Aorta (tissue), 5 donors: ENCODE data around the gene CYFIP1. TPM values are rescaled to one million over a fixed set of nuclear protein-coding genes. Genes with fewer than 3 reads are reported as not detected.
A peak's percentile ranks its signal among the peaks of the same experiment; 100 is the strongest.

Source experiments
- ATAC-seq: fragments of 200-7000 bp; cut with Tn5 transposase; one replicate; pipeline ENCODE4 v1.9.1; 2022; ENCODE audit warnings: moderate library complexity; ENCODE audit not compliant: low FRiP score
- DNase-seq, 2 donors: peaks; one replicate each; pipeline ENCODE4 v3.0.0-alpha.2; 2020
- H3K27ac ChIP-seq, 2 donors: one replicate each; pipeline ENCODE4 v1.5.1; 2013; ENCODE audit warnings: low read length in 2 of 2, mild to moderate bottlenecking in 2 of 2, moderate library complexity in 2 of 2, control low read depth in 1 of 2, inconsistent platforms in 1 of 2, low read depth in 1 of 2
- H3K27me3 ChIP-seq, 2 donors: one replicate each; pipeline ENCODE4 v1.6.1; 2013; ENCODE audit warnings: control low read depth in 1 of 2, low read length in 1 of 2, mild to moderate bottlenecking in 1 of 2, moderate library complexity in 1 of 2; ENCODE audit not compliant: insufficient read depth in 2 of 2, control insufficient read depth in 1 of 2
- H3K36me3 ChIP-seq, 2 donors: one replicate each; pipeline ENCODE4 v1.6.1; 2013; ENCODE audit warnings: control low read depth in 1 of 2, low read length in 1 of 2, mild to moderate bottlenecking in 1 of 2; ENCODE audit not compliant: insufficient read depth in 2 of 2, control insufficient read depth in 1 of 2
- H3K4me1 ChIP-seq, 2 donors: one replicate each; pipeline ENCODE4 v1.6.1; 2013; ENCODE audit warnings: low read length in 2 of 2, control low read depth in 1 of 2, mild to moderate bottlenecking in 1 of 2, moderate library complexity in 1 of 2; ENCODE audit not compliant: insufficient read depth in 2 of 2, control insufficient read depth in 1 of 2
- H3K4me3 ChIP-seq, 2 donors: one replicate each; pipeline ENCODE4 v1.5.1; 2013; ENCODE audit warnings: low read length in 2 of 2, control low read depth in 1 of 2, mild to moderate bottlenecking in 1 of 2
- H3K9me3 ChIP-seq: one replicate; pipeline ENCODE4 v1.6.1; 2013; ENCODE audit warnings: mild to moderate bottlenecking, low read length; ENCODE audit not compliant: control insufficient read depth
- WGBS, 2 donors: extraction: QIAGEN DNeasy Blood & Tissue Kit; methylation state at CpG; one replicate each; pipeline ENCODE4 v1.1.7; 2013; 5-methylcytosine and 5-hydroxymethylcytosine counted together
- intact Hi-C, 2 donors: fragments of 100-400 bp; cut with DNase I; formaldehyde crosslinking; loops; one replicate each; pipeline versions ENCODE4 v1.14.2 to v1.15.0; 2022
- polyA plus RNA-seq, 2 donors: library from polyadenylated mRNA; stranded (reverse); fragments of 200-250 nt; gene quantifications; one replicate each; pipeline ENCODE4 v1.2.3, GENCODE V29; 2013
- total RNA-seq, 2 donors: library from RNA; stranded (reverse); fragmentation: NEBNext Ultra II Directional; extraction: Animal tissue kit (Norgen Biotek cat#: 25700); gene quantifications; one replicate each; pipeline ENCODE4 v1.2.1, GENCODE V29; 2021
- donor health status: healthy with polysubstance abuse.
- donor health status: Bipolar disorder and iron deficiency.
- donor health status: DM: no; HTN: no; CAD: no.
- donor health status: DM: no; HTN: no; CAD: no.
- donor health status: DM: yes; HTN: yes; CAD: no.

Gene CYFIP1
- total and polyA plus RNA-seq, 4 donors, result 46.5 to 172 (median 104) TPM

DNA sequence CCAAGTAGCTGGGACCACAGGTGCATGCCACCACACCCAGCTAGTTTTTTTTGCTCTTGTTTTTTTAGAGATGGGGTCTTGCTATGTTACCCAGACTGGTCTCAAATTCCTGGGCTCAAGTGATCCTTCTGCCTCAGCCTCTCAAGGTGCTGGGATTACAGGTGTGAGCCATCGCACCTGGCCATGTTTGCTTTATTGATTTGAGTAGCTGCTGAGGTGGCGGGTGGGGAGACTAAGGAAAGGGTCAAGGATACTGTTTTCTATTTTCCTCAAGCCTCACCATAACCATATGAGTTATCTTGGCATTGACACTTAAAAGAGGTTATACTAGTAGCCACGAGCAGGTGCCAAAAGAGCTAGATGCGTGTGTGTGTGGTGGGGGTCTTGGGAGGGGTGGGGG is 39.0 kb downstream of the CYFIP1 start:
- ATAC-seq, result no peak
- H3K4me1 ChIP-seq, result no peaks in the 10 kb centered on the region
- intact Hi-C loops, result loop anchor here in 1 of 2 donors (5.0 kb wide), 1 partner anchor 36 kb away; no protein-coding TSS in a partner anchor
- H3K36me3 ChIP-seq, result peaks cover 0 to 8% of the 10 kb centered on the region in 2 donors
- H3K27ac ChIP-seq, result no peak overlapping the region
- WGBS, 2 donors, result 89 to 91% methylated on average over 4 of the region's 4 CpGs
- H3K27me3 ChIP-seq, result no peaks in the 10 kb centered on the region
- no peaks in the 10 kb centered on the region for H3K9me3 ChIP-seq
- DNase-seq, result no peak
- H3K4me3 ChIP-seq, result no peak overlapping the region

DNA sequence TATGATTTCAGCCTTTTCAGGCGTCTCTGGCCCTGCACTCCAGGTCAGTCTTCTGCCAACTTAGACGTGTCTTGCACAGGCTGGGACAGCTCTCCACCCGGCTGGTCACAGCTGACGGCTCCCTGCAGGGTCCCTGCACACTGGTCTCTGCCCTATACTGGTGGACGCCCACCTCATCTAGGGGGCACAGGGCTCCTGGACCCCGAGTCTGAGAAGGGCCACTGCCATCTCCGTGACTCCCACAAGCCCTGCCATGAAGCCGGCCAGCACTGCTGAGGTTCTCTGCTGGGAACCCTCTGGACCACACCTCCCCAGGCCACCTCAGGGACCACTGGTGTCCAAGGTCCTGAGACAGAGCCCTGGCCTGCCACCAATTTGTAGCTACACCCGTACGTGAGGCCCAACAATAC is 40.5 kb downstream of the CYFIP1 start:
- peaks cover 5 to 8% of the 10 kb centered on the region in 2 donors for H3K36me3 ChIP-seq
- intact Hi-C loops, result loop anchor here in 1 of 2 donors (5.0 to 10.0 kb wide), 2 partner anchors 38 to 95 kb away; partner anchors contain the start of gene TUBGCP5
- no peak for ATAC-seq

DNA sequence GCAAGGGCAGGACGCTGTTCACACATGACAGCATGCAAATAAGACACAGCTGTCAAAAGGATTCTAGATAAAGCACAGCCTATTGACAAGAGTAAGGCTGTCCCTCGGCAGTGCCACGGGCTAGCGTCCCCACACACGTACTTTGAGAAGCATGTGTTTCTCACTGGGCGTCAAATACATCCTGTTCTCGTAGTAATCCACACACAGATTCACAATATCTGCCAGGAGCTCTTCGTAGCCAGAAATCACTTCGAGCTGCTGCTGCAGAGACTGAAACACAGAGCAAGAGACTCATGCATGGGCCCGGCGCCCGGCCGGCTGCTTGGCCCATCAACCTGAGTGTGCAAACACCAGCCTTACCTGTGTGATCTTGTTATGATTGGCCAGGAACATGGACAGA is 41.1 kb downstream of the CYFIP1 start:
- H3K4me1 ChIP-seq, result no peaks in the 10 kb centered on the region
- no peaks in the 10 kb centered on the region for H3K27me3 ChIP-seq
- 21 to 44% methylated on average over 13 of the region's 13 CpGs for WGBS, 2 donors
- H3K36me3 ChIP-seq, result peaks cover 5 to 8% of the 10 kb centered on the region in 2 donors
- H3K9me3 ChIP-seq, result no peaks in the 10 kb centered on the region
- H3K27ac ChIP-seq, result peak overlapping the region in 1 of 2 donors; percentile 48
- DNase-seq, result no peak
- ATAC-seq, result no peak
- intact Hi-C loops, result loop anchor here in 1 of 2 donors (10.0 kb wide), 1 partner anchor 96 kb away; the partner anchor contains the start of gene TUBGCP5
- H3K4me3 ChIP-seq, result no peak overlapping the region

More for the DNA sequence above, 40.5 kb downstream of the CYFIP1 start:
- H3K4me3 ChIP-seq, result no peak overlapping the region
- WGBS, 2 donors, result 31 to 50% methylated on average over 10 of the region's 10 CpGs
- H3K4me1 ChIP-seq, result no peaks in the 10 kb centered on the region
- no peak for DNase-seq
- peak overlapping the region in 1 of 2 donors; percentile 23 for H3K27ac ChIP-seq
- no peaks in the 10 kb centered on the region for H3K27me3 ChIP-seq
- no peaks in the 10 kb centered on the region for H3K9me3 ChIP-seq

DNA sequence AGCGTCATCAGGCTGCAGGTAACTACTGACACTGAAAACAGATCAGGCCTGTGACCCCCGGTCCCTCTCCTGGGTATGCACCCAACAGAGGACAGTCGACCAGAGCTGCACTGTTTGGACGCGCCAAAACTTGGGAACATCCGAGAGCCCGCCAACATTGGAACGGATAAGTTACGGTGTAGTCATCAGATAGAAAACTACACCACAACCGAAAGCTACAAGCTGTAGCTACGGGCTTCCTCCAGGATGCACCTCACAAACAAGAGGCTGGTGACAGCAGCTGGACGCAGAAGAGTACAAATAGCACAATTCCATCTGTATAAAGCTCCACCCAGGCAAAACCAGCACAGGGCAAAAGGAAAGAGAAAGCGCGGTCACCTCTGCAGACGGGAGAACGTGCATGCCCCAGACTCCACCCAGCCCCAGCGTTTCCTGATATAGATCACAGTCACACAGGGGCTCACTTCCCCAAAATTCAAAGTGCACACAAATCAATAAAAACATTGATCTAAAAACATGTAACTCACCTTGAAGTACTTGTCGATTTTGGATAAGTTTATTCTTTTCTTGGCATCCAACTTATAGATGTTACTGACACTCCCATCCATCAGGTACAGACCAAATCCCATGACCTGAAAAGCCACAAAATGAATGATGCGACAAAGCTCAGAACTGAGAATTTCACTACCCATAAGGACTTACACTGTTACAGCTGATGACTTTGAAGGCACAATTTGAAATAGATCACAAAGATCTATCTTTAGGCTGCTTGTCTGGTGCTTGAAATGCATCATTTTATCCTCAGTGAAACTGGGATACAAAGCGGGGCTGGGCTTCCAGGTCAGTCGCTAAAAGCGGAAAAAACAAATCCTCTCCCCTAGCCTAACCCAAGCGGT is 43.3 kb downstream of the CYFIP1 start:
- DNase-seq, result no peak
- no peaks in the 10 kb centered on the region for H3K9me3 ChIP-seq
- intact Hi-C loops, result loop anchor here in 1 of 2 donors (10.0 kb wide), 1 partner anchor 98 kb away; the partner anchor contains the start of gene TUBGCP5
- peaks cover 5 to 9% of the 10 kb centered on the region in 2 donors for H3K36me3 ChIP-seq
- 92 to 93% methylated on average over 23 of the region's 23 CpGs for WGBS, 2 donors
- no peak for ATAC-seq
- no peak overlapping the region for H3K4me3 ChIP-seq
- H3K4me1 ChIP-seq, result no peaks in the 10 kb centered on the region
- H3K27me3 ChIP-seq, result no peaks in the 10 kb centered on the region
- no peak overlapping the region for H3K27ac ChIP-seq

DNA sequence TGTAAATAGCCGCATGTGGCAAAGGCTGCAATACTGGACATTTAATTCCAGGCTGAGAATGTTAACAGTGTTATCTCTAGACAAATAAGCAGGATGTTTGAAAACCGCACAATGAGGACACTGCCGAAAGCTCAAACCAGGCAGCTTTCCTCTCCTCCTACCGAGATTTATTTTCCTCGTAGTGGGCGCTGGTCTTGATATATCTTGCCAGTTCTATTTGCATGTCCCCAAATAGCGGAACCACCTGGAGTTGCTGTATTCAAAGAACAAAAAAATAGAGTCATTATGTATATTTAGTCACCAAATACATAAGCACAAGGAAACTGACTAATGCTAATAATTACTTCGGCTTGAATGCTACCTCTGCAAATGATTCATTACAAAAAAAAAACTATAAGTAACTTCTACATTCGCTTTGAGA is 46.5 kb downstream of the CYFIP1 start:
- H3K36me3 ChIP-seq, result peaks cover 5 to 9% of the 10 kb centered on the region in 2 donors

GRCh38 chr15:22931784-22932536 is 48.2 kb downstream of the CYFIP1 start:
- no peaks in the 10 kb centered on the region for H3K27me3 ChIP-seq
- peaks cover 5 to 7% of the 10 kb centered on the region in 2 donors for H3K36me3 ChIP-seq
- no peak for ATAC-seq
- intact Hi-C loops, result loop anchor here in 1 of 2 donors (5.0 to 10.0 kb wide), 2 partner anchors 50 to 103 kb away; partner anchors contain the start of genes CYFIP1 and TUBGCP5
- no peak overlapping the region for H3K27ac ChIP-seq
- WGBS, 2 donors, result 89% methylated on average over 28 of the region's 28 CpGs
- no peak for DNase-seq
- H3K4me1 ChIP-seq, result no peaks in the 10 kb centered on the region
- no peak overlapping the region for H3K4me3 ChIP-seq
- H3K9me3 ChIP-seq, result no peaks in the 10 kb centered on the region

More for the DNA sequence above, 46.5 kb downstream of the CYFIP1 start:
- intact Hi-C loops, result loop anchor here in 1 of 2 donors (5.0 to 10.0 kb wide), 2 partner anchors 49 to 101 kb away; partner anchors contain the start of genes CYFIP1 and TUBGCP5
- no peaks in the 10 kb centered on the region for H3K4me1 ChIP-seq
- H3K9me3 ChIP-seq, result no peaks in the 10 kb centered on the region
- H3K27me3 ChIP-seq, result no peaks in the 10 kb centered on the region
- H3K4me3 ChIP-seq, result no peak overlapping the region
- H3K27ac ChIP-seq, result no peak overlapping the region
- ATAC-seq (no peak), DNase-seq (no peak)
- 85 to 88% methylated on average over 9 of the region's 9 CpGs for WGBS, 2 donors

DNA sequence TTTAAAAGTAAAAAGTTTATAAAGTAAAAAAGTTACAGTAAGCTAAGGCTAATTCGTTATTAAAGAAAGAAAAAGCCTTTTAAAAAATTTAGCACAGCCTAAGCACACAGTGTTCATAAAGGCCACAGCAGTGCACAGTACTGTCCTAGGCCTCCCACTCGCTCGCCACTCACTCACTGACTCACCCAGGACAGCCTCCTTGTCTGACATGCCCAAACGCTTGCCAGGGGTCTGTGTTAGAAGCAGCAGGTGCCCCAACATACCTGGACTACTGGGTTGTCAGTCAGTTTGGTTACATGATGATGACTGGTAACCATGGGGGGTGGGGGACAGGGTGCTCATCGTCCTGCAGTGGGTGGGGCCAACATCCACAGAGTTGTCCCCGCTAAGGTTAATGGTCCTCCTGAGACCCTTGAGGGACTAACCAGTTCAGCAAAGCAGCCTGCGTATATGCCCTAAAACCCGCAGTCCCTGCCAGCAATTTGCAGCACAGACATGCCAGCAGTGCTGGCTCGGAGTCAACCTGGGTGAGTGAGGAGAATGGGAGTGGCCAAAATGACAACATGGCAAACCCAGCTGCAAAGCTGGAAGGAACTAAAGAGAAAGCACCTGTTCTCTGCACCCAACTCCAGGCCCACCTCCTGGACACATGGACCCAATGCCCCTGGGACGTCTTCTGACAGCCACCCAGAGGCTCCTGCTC is 49.2 kb downstream of the CYFIP1 start:
- Histone ChIP-seq H3K4me3 (no peak overlapping the region), H3K36me3 (peaks cover 3 to 5% of the 10 kb centered on the region in 2 donors), H3K27ac (peak overlapping the region in 1 of 2 donors; percentile 13), H3K9me3 (no peaks in the 10 kb centered on the region), H3K4me1 (no peaks in the 10 kb centered on the region), H3K27me3 (no peaks in the 10 kb centered on the region)
- DNase-seq (peak in 1 of 2 donors; percentile 68), ATAC-seq (peak; percentile 49)
- WGBS, 2 donors, result 12 to 16% methylated on average over 10 of the region's 10 CpGs
- intact Hi-C loops, result loop anchor here in 1 of 2 donors (5.0 to 10.0 kb wide), 2 partner anchors 51 to 104 kb away; partner anchors contain the start of genes CYFIP1 and TUBGCP5

GRCh38 chr15:22927761-22928160 is 52.4 kb downstream of the CYFIP1 start:
- DNase-seq, result no peak
- WGBS, 2 donors, result 93 to 96% methylated on average over 25 of the region's 25 CpGs
- Histone ChIP-seq H3K27ac (no peak overlapping the region), H3K27me3 (no peaks in the 10 kb centered on the region), H3K4me1 (no peaks in the 10 kb centered on the region), H3K4me3 (no peak overlapping the region), H3K36me3 (peaks cover 0 to 3% of the 10 kb centered on the region in 2 donors), H3K9me3 (no peaks in the 10 kb centered on the region)
- intact Hi-C loops, result no loop called here
- no peak for ATAC-seq
